Stimulated activated CD8-positive, alpha-beta memory T cell treated with anti-CD3 and anti-CD28 coated beads, Interleukin-7, amount 100 ng/mL, for 4 hours (primary cell): Measurements from ENCODE around the gene MDH2.
A peak's percentile ranks its signal among the peaks of the same experiment; 100 is the strongest.
"Not testable (repeated sequence)": the region's sequence is repeated elsewhere in the genome, so short reads cannot be mapped to it uniquely, and the experiment has no call there.

ENCODE experiments used
- DNase-seq, 2 donors: peaks; one replicate each; pipeline ENCODE4 v3.0.0-alpha.2; 2020; ENCODE audit warnings: low read depth in 2 of 2

The MDH2 gene

GRCh38 chr7:76047811-76048667 is at the start of gene MDH2, which contains the start of gene STYXL1:
Gene MDH2, plus strand, starts transcription at chr7:76048106. Its CDS starts 55 bp downstream, at chr7:76048161.
Gene STYXL1, minus strand, starts transcription at chr7:76048000. Its CDS starts 17,477 bp downstream, at chr7:76030523.
- DNase-seq, result peak; percentile 79 to 85

GRCh38 chr7:76000566-76000965 is 47.3 kb upstream of the MDH2 start:
- no peak for DNase-seq

- no peak for DNase-seq
Measured at GRCh38 chr7:76002139-76002538, 45.8 kb upstream of the MDH2 start.

GRCh38 chr7:76002822-76003221 is 45.1 kb upstream of the MDH2 start:
- DNase-seq, result no peak

- DNase-seq, result no peak
Measured at GRCh38 chr7:76003351-76003750, 44.6 kb upstream of the MDH2 start.

GRCh38 chr7:76005004-76005403 is 42.9 kb upstream of the MDH2 start:
- DNase-seq, result not testable (repeated sequence)

GRCh38 chr7:76008156-76008687 is 39.7 kb upstream of the MDH2 start:
- DNase-seq, result no peak

- no peak for DNase-seq
Measured at GRCh38 chr7:76009672-76010600, 38.0 kb upstream of the MDH2 start.

GRCh38 chr7:76011442-76011861 is 36.5 kb upstream of the MDH2 start:
- DNase-seq, result no peak

- no peak for DNase-seq
Measured at GRCh38 chr7:76016191-76016947, 31.5 kb upstream of the MDH2 start.

- not testable (repeated sequence) for DNase-seq
Measured at GRCh38 chr7:76018520-76018919, 29.4 kb upstream of the MDH2 start.

GRCh38 chr7:76020031-76020714 is 27.7 kb upstream of the MDH2 start:
- DNase-seq, result peak; percentile 29 to 35

- DNase-seq, result no peak
Measured at GRCh38 chr7:76022026-76022780, 25.7 kb upstream of the MDH2 start.

GRCh38 chr7:76023002-76023401 is 24.9 kb upstream of the MDH2 start:
- no peak for DNase-seq

- not testable (repeated sequence) for DNase-seq
Measured at GRCh38 chr7:76029682-76030081, 18.2 kb upstream of the MDH2 start.

- DNase-seq, result no peak
Measured at GRCh38 chr7:76031964-76032363, 15.9 kb upstream of the MDH2 start.

GRCh38 chr7:76037310-76037709 is 10.6 kb upstream of the MDH2 start:
- DNase-seq, result no peak

GRCh38 chr7:76040126-76040525 is 7.8 kb upstream of the MDH2 start:
- DNase-seq, result no peak

GRCh38 chr7:76044375-76044865 is 3.5 kb upstream of the MDH2 start:
- no peak for DNase-seq

GRCh38 chr7:76047305-76047810 is 548 bp upstream of the MDH2 start:
- no peak for DNase-seq
